HG03354 (cell line): ENCODE measurements around the gene C1QL1.

Source experiments
- ATAC-seq: cut with Tn5 transposase; IDR thresholded peaks from one replicate; pipeline ENCODE4 v1.9.1; 2021; ENCODE audit warnings: mild to moderate bottlenecking; ENCODE audit not compliant: unreplicated experiment, poor library complexity, severe bottlenecking

The C1QL1 gene

GRCh38 chr17:44968225-44969143 is at the start of gene C1QL1:
TSS of gene C1QL1 (minus strand) at chr17:44968303. CDS start at chr17:44968048, 255 bp downstream.
- ATAC-seq, result peak; percentile 88

GRCh38 chr17:45016823-45017222 is 48.7 kb upstream of the C1QL1 start:
- ATAC-seq, result no peak

- no peak for ATAC-seq
These were observed 48.1 kb upstream of the C1QL1 start for GRCh38 chr17:45016237-45016636.

- ATAC-seq, result no peak
These were observed 45.2 kb upstream of the C1QL1 start for GRCh38 chr17:45013021-45013997.

- no peak for ATAC-seq
These were observed 43.7 kb upstream of the C1QL1 start for GRCh38 chr17:45011767-45012166.

- no peak for ATAC-seq
These were observed 41.8 kb upstream of the C1QL1 start for GRCh38 chr17:45009676-45010467.

GRCh38 chr17:45008216-45008615 is 40.1 kb upstream of the C1QL1 start:
- ATAC-seq, result no peak

GRCh38 chr17:45006927-45007461 is 38.9 kb upstream of the C1QL1 start:
- ATAC-seq, result no peak

- ATAC-seq, result no peak
These were observed 37.6 kb upstream of the C1QL1 start for GRCh38 chr17:45005700-45006099.

GRCh38 chr17:45004388-45004787 is 36.3 kb upstream of the C1QL1 start:
- ATAC-seq, result no peak

- ATAC-seq, result no peak
These were observed 35.8 kb upstream of the C1QL1 start for GRCh38 chr17:45003877-45004276.

GRCh38 chr17:45001310-45001709 is 33.2 kb upstream of the C1QL1 start:
- ATAC-seq, result no peak

GRCh38 chr17:44999433-44999832 is 31.3 kb upstream of the C1QL1 start:
- no peak for ATAC-seq

GRCh38 chr17:44998646-44999045 is 30.5 kb upstream of the C1QL1 start:
- ATAC-seq, result no peak

GRCh38 chr17:44997733-44998520 is 29.8 kb upstream of the C1QL1 start:
- ATAC-seq, result no peak

GRCh38 chr17:44996304-44996703 is 28.2 kb upstream of the C1QL1 start:
- no peak for ATAC-seq

- no peak for ATAC-seq
These were observed 27.4 kb upstream of the C1QL1 start for GRCh38 chr17:44995436-44996001.

- ATAC-seq, result no peak
These were observed 24.3 kb upstream of the C1QL1 start for GRCh38 chr17:44992242-44992939.
